Panc1 (cell line): Measurements from ENCODE around the gene VMAC.

Experiments
- TCF7L2 ChIP-seq: IDR thresholded peaks from 2 replicates; pipeline ENCODE4 v1.6.1; 2011; ENCODE audit warnings: mild to moderate bottlenecking, low read depth, low read length, inconsistent platforms
- TF ChIP-seq, protein P1 (sequence below): fragments of 450-650 bp; IDR thresholded peaks from 2 replicates; pipeline ENCODE4 v1.5.1; 2017; ENCODE audit warnings: mild to moderate bottlenecking

DNA sequence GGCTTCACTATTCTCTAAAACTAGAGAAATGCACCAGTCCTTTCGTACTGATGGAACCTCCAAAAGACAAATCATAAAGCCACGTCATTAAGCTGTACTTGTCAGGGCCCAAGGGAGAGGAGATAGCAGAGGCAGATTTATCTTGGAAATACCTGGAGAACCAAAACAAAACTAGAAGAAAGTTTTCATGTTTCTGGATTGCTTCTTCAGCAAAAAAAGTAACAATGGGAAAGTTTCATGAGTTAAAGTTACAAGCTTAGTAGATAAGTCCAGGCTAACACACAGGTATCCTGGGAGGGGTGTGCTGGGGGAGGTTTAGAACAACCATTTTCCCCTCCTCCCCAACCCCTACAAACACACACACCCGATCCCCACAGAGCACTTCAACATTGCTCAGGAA is 51.7 kb downstream of the VMAC start:
- TF ChIP-seq, protein P1, sequence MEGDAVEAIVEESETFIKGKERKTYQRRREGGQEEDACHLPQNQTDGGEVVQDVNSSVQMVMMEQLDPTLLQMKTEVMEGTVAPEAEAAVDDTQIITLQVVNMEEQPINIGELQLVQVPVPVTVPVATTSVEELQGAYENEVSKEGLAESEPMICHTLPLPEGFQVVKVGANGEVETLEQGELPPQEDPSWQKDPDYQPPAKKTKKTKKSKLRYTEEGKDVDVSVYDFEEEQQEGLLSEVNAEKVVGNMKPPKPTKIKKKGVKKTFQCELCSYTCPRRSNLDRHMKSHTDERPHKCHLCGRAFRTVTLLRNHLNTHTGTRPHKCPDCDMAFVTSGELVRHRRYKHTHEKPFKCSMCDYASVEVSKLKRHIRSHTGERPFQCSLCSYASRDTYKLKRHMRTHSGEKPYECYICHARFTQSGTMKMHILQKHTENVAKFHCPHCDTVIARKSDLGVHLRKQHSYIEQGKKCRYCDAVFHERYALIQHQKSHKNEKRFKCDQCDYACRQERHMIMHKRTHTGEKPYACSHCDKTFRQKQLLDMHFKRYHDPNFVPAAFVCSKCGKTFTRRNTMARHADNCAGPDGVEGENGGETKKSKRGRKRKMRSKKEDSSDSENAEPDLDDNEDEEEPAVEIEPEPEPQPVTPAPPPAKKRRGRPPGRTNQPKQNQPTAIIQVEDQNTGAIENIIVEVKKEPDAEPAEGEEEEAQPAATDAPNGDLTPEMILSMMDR: no peak
- no peak for TF ChIP-seq TCF7L2
